ENCODE measurements around the gene VEGFB.

Gene VEGFB

GRCh38 chr11:64275031-64275800 is 40.8 kb downstream of the VEGFB start:
- H3K4me2 ChIP-seq (ENCODE audit: low read length) = peak overlapping the region; percentile 5; the same call in 1 of the 2 replicates
- H3K4me1 ChIP-seq (ENCODE audit: low read length) = peaks cover 21% of the 10 kb centered on the region; the same call in 1 of the 2 replicates
- H3K27me3 ChIP-seq (ENCODE audit: low read depth, low read length) = no peaks in the 10 kb centered on the region
- TF ChIP-seq EZH2phosphoT487 (IDR thresholded peaks at IDR 0.05; ENCODE audit: low read depth) (no peak), CTCF (IDR thresholded peaks at IDR 0.05; ENCODE audit: low read depth, low read length) (no peak)
- peaks cover 12% of the 10 kb centered on the region for H3K36me3 ChIP-seq (replicated peaks; ENCODE audit: low read depth, low read length)
- H3K27ac ChIP-seq (ENCODE audit: low read length) = no peak overlapping the region
- H3K4me3 ChIP-seq (ENCODE audit: low read length) = no peak overlapping the region
- no peak overlapping the region for H2AFZ ChIP-seq (ENCODE audit: low read depth, low read length)
- H4K20me1 ChIP-seq (ENCODE audit: insufficient read depth, low read length) = no peaks in the 10 kb centered on the region
- peaks cover 13% of the 10 kb centered on the region for H3K79me2 ChIP-seq (ENCODE audit: low read length)
- no peak overlapping the region for H3K9ac ChIP-seq (ENCODE audit: low read length)
- H3K9me3 ChIP-seq (ENCODE audit: insufficient read depth, low read length) = no peaks in the 10 kb centered on the region

GRCh38 chr11:64275841-64276240 is 41.5 kb downstream of the VEGFB start:
- Histone ChIP-seq H3K36me3 (replicated peaks; ENCODE audit: low read depth, low read length) (peaks cover 12% of the 10 kb centered on the region), H3K79me2 (ENCODE audit: low read length) (peaks cover 13% of the 10 kb centered on the region), H3K9ac (ENCODE audit: low read length) (no peak overlapping the region), H3K27me3 (ENCODE audit: low read depth, low read length) (no peaks in the 10 kb centered on the region), H4K20me1 (ENCODE audit: insufficient read depth, low read length) (no peaks in the 10 kb centered on the region), H2AFZ (ENCODE audit: low read depth, low read length) (no peak overlapping the region), H3K27ac (ENCODE audit: low read length) (no peak overlapping the region), H3K9me3 (ENCODE audit: insufficient read depth, low read length) (no peaks in the 10 kb centered on the region), H3K4me2 (ENCODE audit: low read length) (no peak overlapping the region), H3K4me3 (ENCODE audit: low read length) (no peak overlapping the region), H3K4me1 (ENCODE audit: low read length) (peaks cover 21% of the 10 kb centered on the region; the same call in 1 of the 2 replicates)
- TF ChIP-seq EZH2phosphoT487 (IDR thresholded peaks at IDR 0.05; ENCODE audit: low read depth) (no peak), CTCF (IDR thresholded peaks at IDR 0.05; ENCODE audit: low read depth, low read length) (no peak)

- Histone ChIP-seq H3K79me2 (ENCODE audit: low read length) (peaks cover 9% of the 10 kb centered on the region), H2AFZ (ENCODE audit: low read depth, low read length) (no peak overlapping the region), H3K27ac (ENCODE audit: low read length) (no peak overlapping the region), H3K4me2 (ENCODE audit: low read length) (no peak overlapping the region), H3K4me1 (ENCODE audit: low read length) (peaks cover 19% of the 10 kb centered on the region; the same call in 1 of the 2 replicates), H3K9me3 (ENCODE audit: insufficient read depth, low read length) (no peaks in the 10 kb centered on the region), H3K4me3 (ENCODE audit: low read length) (no peak overlapping the region), H4K20me1 (ENCODE audit: insufficient read depth, low read length) (no peaks in the 10 kb centered on the region), H3K27me3 (ENCODE audit: low read depth, low read length) (no peaks in the 10 kb centered on the region), H3K36me3 (replicated peaks; ENCODE audit: low read depth, low read length) (peaks cover 12% of the 10 kb centered on the region), H3K9ac (ENCODE audit: low read length) (no peak overlapping the region)
- TF ChIP-seq EZH2phosphoT487 (IDR thresholded peaks at IDR 0.05; ENCODE audit: low read depth) (no peak), CTCF (IDR thresholded peaks at IDR 0.05; ENCODE audit: low read depth, low read length) (no peak)
These were observed 42.5 kb downstream of the VEGFB start for GRCh38 chr11:64276653-64277431.

- no peaks in the 10 kb centered on the region for H3K27me3 ChIP-seq (ENCODE audit: low read depth, low read length)
- no peak overlapping the region for H3K9ac ChIP-seq (ENCODE audit: low read length)
- TF ChIP-seq EZH2phosphoT487 (IDR thresholded peaks at IDR 0.05; ENCODE audit: low read depth) = no peak
- TF ChIP-seq CTCF (IDR thresholded peaks at IDR 0.05; ENCODE audit: low read depth, low read length) = no peak
- no peak overlapping the region for H3K4me2 ChIP-seq (ENCODE audit: low read length)
- H3K36me3 ChIP-seq (replicated peaks; ENCODE audit: low read depth, low read length) = peaks cover 18% of the 10 kb centered on the region
- H2AFZ ChIP-seq (ENCODE audit: low read depth, low read length) = no peak overlapping the region
- H3K4me3 ChIP-seq (ENCODE audit: low read length) = no peak overlapping the region
- H3K4me1 ChIP-seq (ENCODE audit: low read length) = peaks cover 13% of the 10 kb centered on the region; the same call in 1 of the 2 replicates
- peaks cover 5% of the 10 kb centered on the region; the same call in 1 of the 2 replicates for H3K79me2 ChIP-seq (ENCODE audit: low read length)
- no peak overlapping the region for H3K27ac ChIP-seq (ENCODE audit: low read length)
- H3K9me3 ChIP-seq (ENCODE audit: insufficient read depth, low read length) = no peaks in the 10 kb centered on the region
- no peaks in the 10 kb centered on the region for H4K20me1 ChIP-seq (ENCODE audit: insufficient read depth, low read length)
These were observed 44.3 kb downstream of the VEGFB start for GRCh38 chr11:64278576-64279190.
